Activated CD4-positive, CD25-positive, alpha-beta regulatory T cell treated with anti-CD3 and anti-CD28 coated beads, Interleukin-2, amount 50 U/mL, for 24 hours (primary cell): Measurements from ENCODE around the gene TNS1.

ENCODE experiments used
- ATAC-seq, 2 donors: fragments of 150-1000 bp; cut with Tn5 transposase; one replicate each; pipeline ENCODE4 v1.10.0; 2021; ENCODE audit warnings: mild to moderate bottlenecking in 1 of 2, moderate library complexity in 1 of 2

Gene TNS1

GRCh38 chr2:217955881-217956493, 46.8 kb downstream of the TNS1 start:
- ATAC-seq: no peak

GRCh38 chr2:217954971-217955740, 47.6 kb downstream of the TNS1 start:
- no peak for ATAC-seq

DNA sequence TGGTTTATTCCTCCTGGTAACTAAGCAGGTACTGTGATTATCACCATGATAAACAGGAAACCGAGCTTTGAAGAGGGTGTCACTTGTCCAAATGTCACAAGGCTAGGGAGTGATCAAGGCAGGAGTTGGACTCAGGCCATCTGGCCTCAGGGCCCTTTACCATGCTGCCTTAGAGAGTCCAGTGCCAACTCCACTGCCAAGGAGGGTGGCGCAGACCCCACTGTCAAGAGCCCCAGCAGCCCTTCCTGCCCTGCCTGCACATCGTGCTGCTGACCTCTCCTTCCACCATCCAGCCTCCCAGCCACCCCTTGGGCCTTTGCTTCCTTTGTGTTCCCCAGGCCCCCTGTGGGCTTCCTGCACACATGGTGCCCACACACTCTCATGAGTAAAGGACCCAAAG, 48.3 kb downstream of the TNS1 start:
- ATAC-seq: no peak

DNA sequence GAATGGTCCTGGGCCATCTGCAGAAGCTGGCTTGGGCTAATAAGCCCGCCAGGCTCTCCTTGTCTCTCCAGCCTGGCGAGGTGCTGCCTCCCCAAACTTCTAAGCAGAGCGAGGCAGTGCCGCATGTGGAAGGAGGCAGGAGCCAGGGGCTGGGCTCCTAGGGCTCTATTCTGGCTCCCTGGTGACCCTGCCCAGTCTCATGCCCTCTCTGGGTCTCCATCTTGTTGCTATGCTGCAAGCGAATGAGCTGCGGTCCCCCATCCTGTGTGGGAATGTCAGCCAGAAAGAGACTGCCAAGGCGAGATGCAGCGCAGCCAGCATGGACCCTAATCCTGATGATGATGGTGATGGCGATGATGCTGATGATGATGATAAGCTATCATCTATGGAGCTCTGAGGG, 48.7 kb downstream of the TNS1 start:
- ATAC-seq: no peak

DNA sequence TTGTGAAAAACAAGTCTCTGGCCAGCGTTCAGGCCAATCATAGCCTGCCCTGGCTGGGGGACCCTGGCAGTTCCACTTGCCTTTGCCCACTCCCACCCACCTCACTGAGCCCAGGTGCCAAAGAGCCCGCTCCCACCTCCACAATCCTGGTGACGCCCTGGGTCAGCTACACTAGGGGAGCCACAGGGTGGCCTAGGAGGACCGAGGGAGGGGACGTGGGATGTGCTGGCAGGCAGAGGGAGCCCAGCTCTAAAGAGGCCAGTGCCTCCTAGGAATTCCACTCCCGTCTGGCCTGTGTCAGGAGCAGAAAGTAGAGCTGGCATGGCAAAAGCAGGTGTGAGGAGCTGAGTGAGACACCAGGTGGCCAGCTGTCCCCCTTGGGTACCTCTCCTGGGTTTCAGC, 49.3 kb downstream of the TNS1 start:
- ATAC-seq: no peak

GRCh38 chr2:217953011-217953481, 49.7 kb downstream of the TNS1 start:
- no peak for ATAC-seq

GRCh38 chr2:217952409-217952808, 50.4 kb downstream of the TNS1 start:
- no peak for ATAC-seq

GRCh38 chr2:217951521-217952247, 51.1 kb downstream of the TNS1 start:
- no peak for ATAC-seq

DNA sequence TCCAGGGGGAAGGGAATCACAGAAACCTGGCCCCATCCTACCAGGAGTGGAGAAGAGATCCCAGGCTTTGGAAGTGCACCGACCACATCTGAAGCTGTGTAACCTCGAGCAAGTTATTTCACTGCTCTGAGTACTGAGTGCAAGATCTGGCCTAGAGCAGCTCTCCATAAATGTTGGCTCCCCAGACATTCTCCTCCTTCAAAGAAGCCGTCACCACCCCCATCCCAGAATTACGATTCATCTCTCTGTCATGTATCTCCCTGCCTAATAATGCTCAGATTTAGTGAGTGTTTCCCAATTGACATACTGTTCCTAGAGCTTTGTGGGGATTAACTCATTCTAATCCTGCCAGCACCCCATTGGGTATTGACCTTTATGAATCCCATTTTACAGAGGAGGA, 51.7 kb downstream of the TNS1 start:
- no peak for ATAC-seq

GRCh38 chr2:217950401-217950871, 52.4 kb downstream of the TNS1 start:
- ATAC-seq: no peak

GRCh38 chr2:217949447-217949846, 53.3 kb downstream of the TNS1 start:
- no peak for ATAC-seq

DNA sequence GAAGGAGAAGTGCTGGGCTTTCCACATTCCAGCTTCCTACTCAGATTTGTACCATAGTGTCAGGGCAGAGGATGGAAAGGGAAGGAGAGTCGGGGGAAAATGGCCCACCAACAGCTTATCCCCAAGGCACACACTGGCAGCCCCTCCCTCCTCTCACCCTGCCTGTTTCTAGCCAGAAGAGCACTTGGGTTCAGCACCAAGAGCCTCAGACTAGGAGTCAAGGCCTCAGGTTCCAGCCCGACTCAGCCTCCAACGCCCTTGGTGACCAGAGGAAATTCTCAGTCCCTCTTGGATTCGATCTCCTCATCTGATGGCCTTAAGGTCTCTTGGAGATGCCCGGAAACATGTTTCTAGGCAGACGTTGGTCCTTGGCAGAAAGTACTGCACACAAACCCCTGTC, 53.9 kb downstream of the TNS1 start:
- ATAC-seq: no peak

- no peak for ATAC-seq
Measured at GRCh38 chr2:217948351-217948791, 54.4 kb downstream of the TNS1 start.

GRCh38 chr2:217947383-217948350, 55.1 kb downstream of the TNS1 start:
- ATAC-seq: no peak

- no peak for ATAC-seq
Measured at GRCh38 chr2:217946051-217946450, 56.7 kb downstream of the TNS1 start.

DNA sequence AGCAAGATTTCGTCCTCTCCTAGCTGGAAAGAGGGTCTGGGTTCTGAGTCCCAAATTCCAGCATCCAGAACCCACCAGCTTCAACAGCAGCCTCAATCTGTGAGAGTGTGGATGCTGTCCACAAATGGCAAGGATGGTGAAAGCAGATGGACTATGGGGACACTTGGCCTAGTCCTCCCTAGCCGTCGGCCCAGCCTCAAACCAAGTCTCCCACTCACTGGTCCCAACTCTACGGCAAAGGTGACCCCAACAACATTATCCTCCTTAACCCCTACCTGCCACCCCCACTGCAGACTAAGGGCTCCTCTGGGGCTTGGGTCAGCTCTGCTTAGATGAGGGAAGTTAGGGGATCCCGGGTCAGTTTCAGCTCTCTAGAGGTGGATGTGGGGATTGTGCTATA, 57.3 kb downstream of the TNS1 start:
- ATAC-seq: no peak

GRCh38 chr2:217944923-217945322, 57.9 kb downstream of the TNS1 start:
- no peak for ATAC-seq

- no peak for ATAC-seq
Measured at GRCh38 chr2:217944366-217944765, 58.4 kb downstream of the TNS1 start.

DNA sequence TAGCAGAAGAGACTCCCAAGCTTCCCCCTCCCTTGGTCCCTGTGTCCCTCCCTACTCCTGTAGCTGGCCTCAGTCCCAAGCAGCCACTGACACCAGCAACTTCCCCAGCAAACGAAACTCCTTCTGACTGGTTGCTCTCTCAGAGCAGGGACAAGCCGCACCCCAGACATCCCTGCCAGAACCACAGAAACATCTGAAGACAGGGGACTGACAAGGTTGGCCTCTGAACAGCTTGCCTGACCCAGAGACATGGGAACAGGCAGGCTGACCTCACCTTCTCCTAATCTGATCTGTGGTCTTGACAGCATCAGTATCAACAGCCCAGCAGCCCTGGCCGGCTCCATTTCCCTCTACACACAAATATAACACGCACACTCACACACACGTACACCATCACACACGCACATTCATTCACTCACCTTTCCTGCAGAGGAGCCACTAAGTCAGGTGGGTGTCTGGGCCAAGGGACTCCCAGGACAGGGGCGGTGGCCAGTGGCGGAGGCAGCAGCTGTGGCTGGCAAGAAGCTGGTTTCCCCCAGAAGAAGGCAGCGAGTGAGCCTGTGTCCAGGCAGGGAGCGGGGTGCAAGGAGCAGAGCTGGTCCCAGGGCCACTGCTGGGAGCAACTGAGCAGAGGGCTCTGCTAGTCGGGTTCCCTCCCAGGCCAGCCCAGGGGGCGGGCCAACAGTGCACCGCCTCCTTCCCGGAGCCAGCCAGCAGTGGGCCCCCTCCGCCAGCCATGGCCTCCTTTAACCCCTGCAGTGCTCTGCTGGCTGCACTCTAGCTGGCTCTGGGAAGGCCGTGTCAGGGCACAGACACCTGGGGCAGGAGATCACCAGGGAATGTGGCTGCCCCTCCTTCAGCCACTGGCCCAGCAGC, 59.1 kb downstream of the TNS1 start:
- no peak for ATAC-seq

- no peak for ATAC-seq
Measured at GRCh38 chr2:217942731-217943335, 60.0 kb downstream of the TNS1 start.
